T-helper 2 cell (primary cell): ENCODE results near the gene NBEA.
"Not testable (repeated sequence)": the region's sequence is repeated elsewhere in the genome, so short reads cannot be mapped to it uniquely, and the experiment has no call there.

Source experiments
- DNase-seq, 5 experiments: peaks; one replicate each; pipeline versions ENCODE4 v3.0.0 to v3.0.0-alpha.2; 2012 to 2022

The NBEA gene

DNA sequence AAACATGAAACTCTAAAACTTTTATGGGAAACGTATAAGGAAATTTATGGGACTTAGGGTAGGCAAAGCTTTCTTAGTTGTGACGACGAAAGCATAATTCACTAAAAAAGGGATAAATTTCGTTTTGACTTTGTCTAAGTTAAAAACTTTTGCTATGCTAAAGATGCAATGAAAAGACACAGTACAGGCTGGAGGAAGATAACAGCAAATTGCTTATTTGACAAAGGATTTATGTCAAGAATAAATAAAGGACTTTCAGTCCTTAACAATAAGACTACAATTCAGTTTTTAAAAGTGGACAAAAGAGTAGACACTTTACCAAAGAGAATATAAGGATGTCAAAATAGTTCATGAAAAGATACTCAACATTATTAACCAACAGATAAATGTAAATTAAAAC is 150.2 kb downstream of the NBEA start:
- DNase-seq, result no peak

GRCh38 chr13:35092751-35093150 is 150.7 kb downstream of the NBEA start:
- DNase-seq, result no peak

DNA sequence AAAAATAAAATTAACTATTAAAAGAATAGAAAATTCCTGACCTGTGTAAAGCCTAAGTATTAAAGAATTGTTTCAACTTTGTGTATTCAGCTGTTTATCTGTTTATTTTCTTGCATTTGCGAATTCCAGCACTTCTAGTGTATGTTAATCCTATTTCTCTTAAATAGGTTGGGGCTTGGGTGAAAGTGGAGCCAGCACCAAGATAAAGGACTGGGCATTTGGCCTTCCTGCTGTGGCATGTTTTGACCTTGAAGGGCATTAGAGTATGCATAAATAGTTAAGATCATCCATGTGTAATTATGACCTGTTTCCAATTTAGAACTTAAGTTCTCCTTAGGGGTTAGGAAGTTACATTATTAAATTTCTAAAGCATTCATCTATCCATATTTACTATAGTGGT is 151.3 kb downstream of the NBEA start:
- DNase-seq, result no peak

GRCh38 chr13:35106771-35107170 is 164.7 kb downstream of the NBEA start:
- DNase-seq, result not testable (repeated sequence)

DNA sequence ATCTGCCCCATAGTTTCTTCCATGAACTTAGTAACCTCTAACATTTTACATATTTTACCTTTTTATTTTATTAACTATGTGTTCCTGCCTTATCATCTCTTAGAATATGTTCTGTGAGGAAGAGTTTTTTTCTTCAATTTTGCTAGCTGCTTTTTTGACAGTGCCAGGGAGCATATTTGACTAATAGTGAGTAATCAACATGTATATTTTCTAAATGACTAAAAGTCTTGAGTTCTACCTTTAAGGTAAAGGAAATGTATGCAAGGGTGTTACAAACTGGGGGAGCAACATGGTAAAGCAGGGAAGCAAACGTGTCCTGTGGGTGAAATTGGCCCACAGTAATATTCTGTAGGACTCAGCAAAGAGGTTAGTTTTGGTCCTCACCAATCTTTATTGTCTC is 165.5 kb downstream of the NBEA start:
- no peak for DNase-seq

DNA sequence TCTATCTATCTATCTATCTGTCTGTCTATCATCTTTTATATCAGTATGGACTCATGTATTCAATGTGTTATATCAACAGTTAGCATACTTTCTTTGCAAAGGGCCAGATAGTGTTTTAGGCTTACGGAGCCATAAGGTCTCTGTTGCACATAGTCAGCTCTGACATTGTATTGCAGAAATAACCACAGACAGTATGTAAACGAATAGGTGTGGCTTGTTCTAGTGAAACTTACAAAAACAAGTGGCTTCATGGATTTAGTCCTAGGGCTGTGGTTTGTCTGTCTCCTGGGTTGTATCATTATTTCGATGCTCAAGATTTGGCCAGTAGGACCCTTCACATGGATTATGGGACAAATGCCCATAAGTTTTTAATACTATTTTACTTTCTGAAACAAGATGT is 171.5 kb downstream of the NBEA start:
- DNase-seq, result not testable (repeated sequence)

GRCh38 chr13:35127466-35127865 is 185.4 kb downstream of the NBEA start:
- DNase-seq, result no peak

DNA sequence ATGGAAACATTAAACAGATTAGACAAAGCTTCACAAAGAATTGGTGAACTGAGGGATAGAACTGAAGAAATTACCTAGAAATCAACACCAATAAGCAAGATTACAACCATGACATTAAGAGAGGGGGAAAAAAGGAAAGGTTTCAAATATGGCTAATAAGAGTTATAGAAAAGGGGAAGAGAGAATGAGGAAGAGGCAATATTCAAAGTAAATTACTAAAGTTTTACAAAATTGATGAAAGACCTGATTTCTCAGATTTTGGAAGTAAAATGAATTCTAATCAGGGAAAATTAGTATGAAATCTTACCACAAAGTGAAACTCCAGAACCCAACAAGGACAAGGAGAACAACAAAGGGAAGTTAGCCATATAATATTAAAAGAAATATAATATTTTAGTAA is 187.4 kb downstream of the NBEA start:
- no peak for DNase-seq

GRCh38 chr13:35131471-35131870 is 189.4 kb downstream of the NBEA start:
- DNase-seq, result no peak

DNA sequence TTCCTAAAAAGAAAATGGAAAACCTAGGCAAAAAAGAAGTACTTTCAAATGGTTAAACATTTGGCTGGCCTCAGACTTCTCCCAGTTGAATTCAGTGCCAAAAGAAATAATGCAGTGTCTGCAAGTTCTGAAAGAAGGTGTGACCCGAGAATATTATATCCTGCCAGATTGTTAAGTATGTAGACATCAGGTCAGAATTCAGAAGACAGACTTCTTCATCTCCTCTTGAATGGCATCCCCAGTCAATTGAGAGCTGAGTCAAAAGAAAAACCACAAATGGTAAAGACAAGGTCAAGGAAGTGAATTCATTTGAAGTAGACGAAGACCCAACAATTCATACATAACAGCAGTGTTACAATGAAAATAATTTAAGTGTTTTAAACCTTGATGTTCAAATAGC is 194.5 kb downstream of the NBEA start:
- peak in 1 of 5 experiments; percentile 57 for DNase-seq

DNA sequence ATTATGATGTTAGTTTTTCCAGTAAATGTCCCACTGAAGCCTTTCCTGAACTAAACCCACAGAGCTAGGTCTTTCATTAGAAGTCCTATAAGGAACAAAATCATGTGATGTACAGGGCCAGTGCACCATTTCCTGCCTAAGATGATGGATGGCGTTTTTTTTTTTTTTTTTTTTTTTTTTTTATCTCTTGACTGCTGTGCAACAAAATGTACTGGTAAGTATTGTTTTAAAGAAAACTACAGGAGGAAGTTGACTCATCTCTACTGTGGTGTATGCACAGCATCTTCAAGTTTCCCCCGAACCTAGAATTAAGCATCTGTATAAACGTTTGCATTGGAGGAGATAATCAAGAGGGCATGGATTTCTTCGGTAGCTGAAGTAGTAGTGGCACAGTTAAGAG is 197.5 kb downstream of the NBEA start:
- DNase-seq, result peak in 1 of 5 experiments; percentile 76

DNA sequence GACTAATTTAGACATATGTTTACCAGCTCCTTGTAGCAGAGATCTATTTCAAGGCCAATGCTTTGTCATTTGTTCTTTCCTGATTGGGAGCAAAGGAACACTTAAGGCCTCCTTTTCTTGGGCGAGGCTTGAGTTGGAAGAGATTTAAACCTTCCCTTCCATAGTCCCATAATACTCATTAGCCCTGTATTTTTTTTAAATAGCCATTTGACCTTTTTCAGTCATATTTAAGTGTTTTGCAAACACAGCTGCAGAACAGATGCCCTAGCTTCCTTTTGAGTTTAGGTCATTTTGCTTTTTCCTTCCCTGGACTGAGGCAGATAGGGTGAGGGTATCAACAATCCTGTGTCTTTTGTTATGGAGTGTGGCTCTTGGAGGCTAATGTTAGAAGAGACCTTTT is 198.3 kb downstream of the NBEA start:
- no peak for DNase-seq

DNA sequence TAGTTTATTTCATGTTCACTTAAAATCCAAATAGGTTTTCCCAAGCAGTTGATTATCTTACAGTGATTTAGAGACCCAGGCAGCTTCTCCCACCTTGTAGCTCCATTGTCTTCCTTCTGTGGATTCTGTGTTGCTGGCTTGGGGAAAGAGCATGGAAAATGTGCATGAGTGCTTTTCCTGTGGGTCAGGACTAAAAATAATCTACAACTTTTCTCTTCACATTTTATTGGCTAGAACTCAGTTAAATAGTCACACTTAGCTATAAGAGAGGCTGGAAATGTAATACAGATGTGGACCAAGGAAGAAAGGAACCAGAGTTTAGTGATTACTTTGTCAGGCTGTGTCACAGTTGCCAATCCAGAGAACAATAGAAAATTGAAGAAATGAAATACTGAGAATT is 198.8 kb downstream of the NBEA start:
- DNase-seq, result no peak

- no peak for DNase-seq
These were observed 201.1 kb downstream of the NBEA start for GRCh38 chr13:35143123-35143522.

DNA sequence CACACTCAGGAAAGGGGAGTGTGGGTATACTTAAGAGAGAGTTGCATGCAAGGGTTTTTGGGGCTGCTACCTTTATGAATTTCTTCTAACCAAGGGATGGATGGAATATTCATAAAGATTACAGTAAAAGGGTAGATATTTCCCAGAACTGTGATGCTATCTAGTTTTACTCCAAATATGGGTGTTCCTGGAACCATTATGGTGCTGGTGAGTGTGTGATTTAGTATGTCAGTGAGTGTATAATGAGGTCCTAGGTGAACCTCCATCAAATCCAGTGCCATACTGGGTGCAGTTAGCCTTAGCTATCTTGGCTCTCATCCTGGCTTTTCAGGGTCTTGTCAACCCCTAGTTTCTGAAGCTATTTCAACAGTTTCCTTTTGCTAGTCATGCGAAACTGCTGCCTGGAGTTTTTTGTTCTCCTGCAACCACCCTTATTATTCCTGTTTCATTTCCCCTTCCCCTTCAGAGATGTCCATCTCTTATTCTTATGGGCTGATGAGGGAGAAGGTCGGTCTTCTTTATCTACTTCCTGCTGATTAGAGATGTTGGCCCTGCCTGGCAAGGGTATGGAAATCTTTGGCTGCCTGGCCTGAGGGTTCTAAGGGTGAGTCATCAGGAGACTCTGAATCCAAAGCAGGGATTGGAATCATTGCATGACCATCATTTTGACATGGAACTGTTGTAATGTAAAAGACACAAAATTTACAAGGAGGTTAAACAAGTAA is 202.3 kb downstream of the NBEA start:
- DNase-seq, result no peak

- no peak for DNase-seq
These were observed 204.6 kb downstream of the NBEA start for GRCh38 chr13:35146686-35147085.

DNA sequence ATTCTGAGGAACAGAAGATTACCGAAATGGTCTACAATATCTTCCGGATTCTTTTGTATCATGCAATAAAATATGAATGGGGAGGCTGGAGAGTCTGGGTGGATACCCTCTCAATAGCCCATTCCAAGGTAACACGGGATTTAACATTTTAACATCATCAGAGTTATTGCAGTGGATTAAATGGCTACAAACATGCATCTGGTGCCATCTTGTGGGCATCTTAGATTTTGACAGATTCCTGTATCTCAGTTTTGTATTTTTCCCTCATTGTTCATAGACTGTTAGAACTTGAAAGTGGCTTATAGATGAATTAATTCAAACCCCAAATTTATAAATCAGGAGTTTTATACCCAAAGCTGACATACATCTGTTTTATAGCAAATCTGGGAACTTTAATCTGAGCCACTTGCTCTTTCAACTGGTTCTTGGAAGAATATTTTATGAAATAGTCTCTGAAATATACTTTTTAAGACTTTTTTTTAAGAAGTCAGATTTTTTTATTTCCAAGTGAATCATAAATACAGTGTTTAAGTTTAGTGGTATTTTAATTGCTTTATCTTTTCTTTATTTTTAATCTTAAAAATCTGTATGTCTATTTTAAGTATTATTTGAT is 215.2 kb downstream of the NBEA start:
- peak in 1 of 5 experiments; percentile 45 for DNase-seq

DNA sequence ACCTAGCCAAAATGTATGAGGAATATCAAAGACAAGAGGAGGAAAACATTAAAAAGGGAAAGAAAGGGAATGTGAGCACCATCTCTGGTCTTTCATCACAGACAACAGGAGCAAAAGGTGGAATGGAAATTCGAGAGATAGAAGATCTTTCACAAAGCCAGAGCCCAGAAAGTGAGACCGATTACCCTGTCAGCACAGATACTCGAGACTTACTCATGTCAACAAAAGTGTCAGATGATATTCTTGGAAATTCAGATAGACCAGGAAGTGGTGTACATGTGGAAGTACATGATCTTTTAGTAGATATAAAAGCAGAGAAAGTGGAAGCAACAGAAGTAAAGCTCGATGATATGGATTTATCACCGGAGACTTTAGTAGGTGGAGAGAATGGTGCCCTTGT is 217.0 kb downstream of the NBEA start:
- no peak for DNase-seq

DNA sequence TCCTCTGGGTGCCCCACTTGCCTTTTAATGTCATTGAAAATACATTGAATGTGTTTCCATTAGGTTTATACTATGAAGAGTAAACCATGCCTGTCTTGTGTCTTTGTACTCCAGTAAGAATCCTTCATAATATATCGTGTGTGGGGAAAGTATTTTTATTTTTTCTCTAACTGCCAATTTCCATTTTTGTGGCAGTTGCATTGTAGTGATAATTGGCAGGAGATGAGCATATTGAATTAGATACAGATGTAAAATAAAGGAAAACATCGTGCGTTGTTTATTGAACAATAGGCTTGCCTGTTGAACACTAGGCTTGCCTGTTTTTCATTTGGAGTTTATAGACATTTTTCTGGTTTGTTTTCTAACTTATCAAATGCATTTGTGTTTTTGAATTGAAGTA is 218.8 kb downstream of the NBEA start:
- DNase-seq, result no peak

DNA sequence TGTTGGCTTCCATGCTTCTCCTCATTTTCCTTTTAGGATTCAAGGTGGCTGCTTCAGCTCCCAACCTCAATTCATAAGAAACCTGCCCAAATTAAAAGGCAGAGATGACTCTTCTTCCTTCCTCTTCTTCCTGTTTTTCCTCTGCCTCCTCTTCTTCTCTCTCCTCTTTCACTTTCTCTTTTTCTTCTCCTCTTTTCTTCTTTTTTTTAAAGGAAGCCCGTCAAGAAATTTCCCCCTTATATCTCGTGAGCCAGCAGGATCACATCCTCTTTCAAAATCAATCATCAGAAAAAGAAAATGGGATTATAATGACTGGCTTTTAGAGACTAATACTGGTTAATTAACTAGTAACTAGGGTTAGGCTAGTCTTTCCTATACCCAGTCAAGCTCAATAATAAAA is 220.3 kb downstream of the NBEA start:
- no peak for DNase-seq

GRCh38 chr13:35163674-35164073 is 221.6 kb downstream of the NBEA start:
- no peak for DNase-seq

- peak in 1 of 5 experiments; percentile 29 for DNase-seq
These were observed 222.4 kb downstream of the NBEA start for GRCh38 chr13:35164324-35164932.

DNA sequence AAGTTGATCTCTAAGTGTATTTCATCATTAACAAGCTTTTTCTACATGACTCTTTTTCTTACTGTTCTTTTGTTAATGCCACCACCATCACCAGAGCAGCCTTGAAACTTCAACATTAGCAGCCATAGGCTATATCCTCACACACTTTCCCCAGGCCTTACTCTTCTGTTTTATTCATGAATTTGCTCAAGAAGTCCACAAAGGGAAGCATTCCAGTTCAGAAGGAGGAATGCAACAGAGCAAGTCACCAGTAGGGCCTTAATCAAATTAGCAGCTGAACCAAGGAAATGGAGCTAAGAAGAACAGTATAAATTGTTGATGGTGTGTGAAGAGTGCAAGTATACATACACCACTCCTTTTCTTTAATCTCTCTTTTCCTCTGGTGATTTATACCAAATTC is 223.1 kb downstream of the NBEA start:
- no peak for DNase-seq

DNA sequence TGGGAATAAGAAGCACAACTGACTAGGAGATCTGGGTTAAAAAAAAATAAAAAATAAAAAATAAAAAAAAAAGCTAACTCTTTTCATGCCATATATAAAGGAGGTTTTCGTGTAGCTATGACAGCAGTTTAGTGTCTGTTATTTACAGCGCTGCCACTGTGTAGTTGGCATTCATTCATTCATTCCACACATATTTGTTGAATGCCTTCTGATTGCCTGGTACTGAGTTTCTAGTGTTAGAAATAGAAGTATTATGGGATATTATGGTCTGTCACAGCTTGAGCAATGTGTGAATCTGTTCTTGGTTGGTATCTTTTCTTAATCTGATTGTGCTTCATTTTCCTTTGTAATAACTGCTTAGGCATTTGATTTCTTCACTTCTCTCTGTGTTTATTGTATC is 237.4 kb downstream of the NBEA start:
- no peak for DNase-seq
